ENCODE measurements around the gene OVCH2. TPM values are rescaled to one million over a fixed set of nuclear protein-coding genes. Genes with fewer than 3 reads are reported as not detected.
"Not testable (repeated sequence)": the region's sequence is repeated elsewhere in the genome, so short reads cannot be mapped to it uniquely, and the experiment has no call there.

Gene OVCH2, protein sequence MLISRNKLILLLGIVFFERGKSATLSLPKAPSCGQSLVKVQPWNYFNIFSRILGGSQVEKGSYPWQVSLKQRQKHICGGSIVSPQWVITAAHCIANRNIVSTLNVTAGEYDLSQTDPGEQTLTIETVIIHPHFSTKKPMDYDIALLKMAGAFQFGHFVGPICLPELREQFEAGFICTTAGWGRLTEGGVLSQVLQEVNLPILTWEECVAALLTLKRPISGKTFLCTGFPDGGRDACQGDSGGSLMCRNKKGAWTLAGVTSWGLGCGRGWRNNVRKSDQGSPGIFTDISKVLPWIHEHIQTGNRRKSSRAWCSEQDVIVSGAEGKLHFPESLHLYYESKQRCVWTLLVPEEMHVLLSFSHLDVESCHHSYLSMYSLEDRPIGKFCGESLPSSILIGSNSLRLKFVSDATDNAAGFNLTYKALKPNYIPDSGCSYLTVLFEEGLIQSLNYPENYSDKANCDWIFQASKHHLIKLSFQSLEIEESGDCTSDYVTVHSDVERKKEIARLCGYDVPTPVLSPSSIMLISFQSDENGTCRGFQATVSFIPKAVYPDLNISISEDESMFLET
- total RNA-seq = not detected

DNA sequence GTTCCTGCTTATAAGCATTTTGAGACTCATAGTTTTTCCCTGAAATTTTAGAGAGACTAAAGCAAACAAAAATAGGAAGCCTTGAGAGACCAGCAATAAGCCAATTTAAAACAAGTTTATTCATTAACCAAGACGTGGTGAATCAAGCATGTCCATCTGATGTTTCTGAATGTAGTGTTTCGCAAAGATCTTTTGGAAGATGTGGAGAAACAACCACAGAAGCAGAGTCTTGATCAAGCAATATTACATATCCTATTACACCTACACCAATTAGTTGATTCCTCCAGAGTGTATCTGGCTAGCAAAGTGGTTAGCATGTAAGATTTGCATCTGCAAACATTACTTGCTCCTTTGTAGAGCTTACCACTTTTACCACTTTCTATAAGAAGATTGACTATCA lies at the start of gene OVCH2:
TSS of gene OVCH2 (minus strand) at position 101 of the 400 bp plus-strand sequence. CDS start at position 18, 83 bp downstream.
- no peak for ATAC-seq
- DNase-seq (ENCODE audit: low spot score) = no peak

DNA sequence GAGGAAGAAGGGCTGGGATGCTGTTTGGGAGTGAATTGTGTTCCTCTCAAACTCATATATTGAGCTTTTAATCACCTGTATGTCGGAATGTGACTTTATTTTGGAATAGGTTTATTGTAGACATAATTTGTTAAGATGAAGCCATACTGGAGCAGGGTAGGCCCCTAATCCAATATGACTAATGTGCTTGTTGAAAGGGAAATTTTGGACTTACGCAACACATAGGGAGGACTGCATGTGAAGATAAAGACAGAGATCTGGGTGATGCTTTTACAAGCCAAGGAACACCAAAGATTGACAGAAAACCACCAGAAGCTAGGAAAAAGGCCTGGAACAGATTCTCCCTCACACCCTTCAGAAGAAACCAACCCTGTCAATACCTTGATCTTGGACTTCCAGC lies 43.2 kb upstream of the OVCH2 start:
- DNase-seq (ENCODE audit: low spot score) (no peak), ATAC-seq (no peak)

DNA sequence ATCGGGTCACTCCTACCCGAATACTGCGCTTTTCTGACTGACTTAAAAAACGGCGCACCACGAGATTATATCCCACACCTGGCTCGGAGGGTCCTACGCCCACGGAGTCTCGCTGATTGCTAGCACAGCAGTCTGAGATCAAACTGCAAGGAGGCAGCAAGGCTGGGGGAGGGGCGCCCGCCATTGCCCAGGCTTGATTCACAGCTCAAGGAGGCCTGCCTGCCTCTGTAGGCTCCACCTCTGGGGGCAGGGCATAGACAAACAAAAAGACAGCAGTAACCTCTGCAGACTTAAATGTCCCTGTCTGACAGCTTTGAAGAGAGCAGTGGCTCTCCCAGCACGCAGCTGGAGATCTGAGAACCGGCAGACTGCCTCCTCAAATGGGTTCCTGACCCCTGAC lies 28.5 kb upstream of the OVCH2 start:
- ATAC-seq; DNase-seq (ENCODE audit: low spot score): not testable (repeated sequence)

DNA sequence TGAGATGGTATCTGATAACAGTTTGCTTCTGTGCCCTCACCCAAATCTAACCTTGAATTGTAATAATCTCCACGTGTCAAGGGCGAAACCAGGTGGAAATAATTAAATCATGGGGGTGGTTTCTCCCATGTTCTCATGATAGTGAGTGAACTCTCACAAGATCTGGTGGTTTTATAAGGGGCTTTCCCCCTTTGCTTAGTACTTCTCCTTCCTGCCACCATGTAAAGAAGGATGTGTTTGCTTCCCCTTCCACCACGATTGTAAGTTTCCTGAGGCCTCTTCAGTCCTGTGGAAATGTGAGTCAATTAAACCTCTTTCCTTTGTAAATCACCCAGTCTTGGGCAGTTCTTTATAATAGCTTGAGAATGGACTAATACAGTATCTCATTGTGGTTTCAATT lies 8.5 kb upstream of the OVCH2 start:
- no peak for DNase-seq (ENCODE audit: low spot score)
- ATAC-seq = no peak

DNA sequence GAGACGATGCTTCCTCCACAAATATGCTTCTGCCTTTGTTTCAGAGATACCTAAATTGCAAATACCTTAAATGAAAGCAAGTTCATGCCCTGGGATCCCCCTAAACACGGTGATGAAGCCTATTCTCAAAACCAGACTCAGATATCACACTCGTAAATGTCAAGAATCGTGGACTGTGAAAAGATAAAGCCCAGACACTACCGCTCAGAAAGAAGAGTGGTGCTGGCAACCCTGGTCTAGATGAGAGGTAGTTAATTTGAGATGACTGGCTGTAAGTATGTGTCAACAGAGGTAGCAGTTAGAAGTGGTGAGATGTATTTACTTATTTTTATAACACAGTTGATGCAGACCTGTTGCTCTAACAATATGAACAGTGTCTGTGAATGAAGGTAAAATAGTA lies 2.5 kb downstream of the OVCH2 start:
- no peak for ATAC-seq
- no peak for DNase-seq (ENCODE audit: low spot score)

DNA sequence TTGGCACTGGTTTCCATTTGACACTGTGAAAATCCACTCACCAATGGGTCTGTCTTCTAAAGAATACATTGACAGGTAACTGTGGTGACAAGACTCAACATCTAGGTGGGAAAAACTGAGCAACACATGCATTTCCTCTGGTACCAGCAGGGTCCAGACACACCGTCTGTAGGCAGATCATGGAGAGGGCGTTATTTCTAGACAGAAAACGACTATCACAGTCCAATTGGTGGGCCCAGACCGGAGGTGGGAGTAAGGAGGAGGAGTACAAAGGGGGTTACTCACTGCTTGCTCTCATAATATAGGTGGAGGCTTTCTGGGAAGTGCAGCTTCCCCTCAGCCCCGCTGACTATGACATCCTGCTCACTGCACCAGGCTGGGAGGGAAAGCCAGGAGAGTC lies 9.9 kb downstream of the OVCH2 start:
- no peak for DNase-seq (ENCODE audit: low spot score)
- ATAC-seq = no peak

DNA sequence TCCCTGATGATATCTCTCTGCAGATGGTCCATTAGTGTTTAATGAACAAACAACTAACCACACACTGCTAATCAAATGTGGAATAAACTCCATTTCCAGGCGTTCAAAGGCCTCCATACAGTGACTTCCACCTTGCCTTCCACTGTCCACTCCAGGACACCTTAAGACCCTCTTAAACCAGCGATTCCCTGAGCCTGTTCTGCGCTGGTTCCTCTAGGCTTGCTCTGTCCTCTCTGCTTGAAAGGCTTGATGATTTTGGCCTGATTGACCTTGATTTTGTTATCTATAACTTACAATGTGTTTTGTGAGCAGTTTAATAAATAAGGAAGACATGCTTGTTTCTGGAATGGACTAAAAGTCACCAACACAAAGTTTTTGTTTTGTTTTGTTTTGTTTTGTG lies 12.0 kb downstream of the OVCH2 start:
- ATAC-seq (no peak), DNase-seq (ENCODE audit: low spot score) (no peak)

DNA sequence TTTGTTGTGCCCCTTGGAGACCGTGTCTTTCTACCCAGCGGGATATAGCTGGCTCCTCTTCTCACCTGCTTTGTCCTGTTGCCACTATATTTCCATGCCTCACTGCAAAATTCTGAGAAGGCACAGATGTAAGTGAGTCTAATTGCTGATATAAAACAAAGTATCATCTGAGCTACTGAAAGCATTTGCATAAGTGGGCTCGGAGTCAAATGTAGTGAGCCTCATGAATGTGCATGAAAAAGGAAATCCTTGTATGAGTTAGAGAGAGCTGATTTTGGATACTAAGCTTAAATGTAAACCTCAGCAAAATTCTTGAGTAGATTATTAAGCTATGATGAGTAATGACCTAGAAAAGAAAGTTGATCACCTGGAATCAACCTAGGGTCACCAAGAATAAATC lies 13.9 kb downstream of the OVCH2 start:
- DNase-seq (ENCODE audit: low spot score) (no peak), ATAC-seq (no peak)

DNA sequence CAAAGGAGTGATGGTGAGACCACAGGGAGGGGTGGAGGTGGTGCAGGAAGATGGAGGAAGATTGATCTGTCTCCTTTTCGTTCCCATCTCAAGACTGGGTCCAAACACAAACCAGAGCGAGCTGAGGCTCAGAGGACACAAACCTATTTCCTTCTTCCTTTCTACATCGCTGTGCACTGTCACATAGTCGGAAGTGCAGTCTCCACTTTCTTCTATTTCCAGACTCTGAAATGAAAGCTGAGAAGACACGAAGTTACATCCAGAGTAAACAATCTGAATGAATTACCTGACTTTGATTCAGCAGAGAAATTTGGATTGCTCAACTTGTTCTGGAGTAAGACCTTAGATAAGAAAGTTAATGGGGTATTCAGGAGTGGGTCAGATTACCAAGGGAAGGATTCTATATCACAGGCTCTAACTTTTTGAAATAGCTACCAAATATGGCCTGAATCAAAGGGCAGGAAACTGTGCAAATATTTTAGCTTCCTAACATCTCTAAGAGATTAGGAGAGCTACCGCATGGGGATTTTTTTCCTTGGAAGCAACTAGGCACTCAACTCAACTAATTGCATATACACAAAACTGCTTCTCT lies 14.4 kb downstream of the OVCH2 start:
- DNase-seq (ENCODE audit: low spot score) (no peak), ATAC-seq (no peak)

DNA sequence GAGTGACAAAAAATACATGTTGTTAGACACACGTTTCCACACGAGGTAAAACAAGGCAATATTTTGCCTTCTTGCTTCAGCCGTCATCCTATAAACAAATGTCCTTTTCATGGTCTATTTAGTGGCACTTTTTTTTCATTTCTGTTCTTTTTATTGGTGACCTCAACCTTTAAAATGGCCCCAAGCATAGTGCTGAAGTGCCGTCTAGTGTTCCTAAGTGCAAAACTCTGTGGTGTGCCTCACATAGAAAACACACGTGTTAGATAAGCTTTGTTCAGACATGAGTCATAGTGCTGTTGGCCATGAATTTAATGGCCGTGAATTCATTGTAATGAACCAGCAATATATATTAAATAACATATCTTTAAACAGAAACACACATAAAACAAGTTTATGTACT lies 15.6 kb downstream of the OVCH2 start:
- DNase-seq (ENCODE audit: low spot score) = no peak
- no peak for ATAC-seq

DNA sequence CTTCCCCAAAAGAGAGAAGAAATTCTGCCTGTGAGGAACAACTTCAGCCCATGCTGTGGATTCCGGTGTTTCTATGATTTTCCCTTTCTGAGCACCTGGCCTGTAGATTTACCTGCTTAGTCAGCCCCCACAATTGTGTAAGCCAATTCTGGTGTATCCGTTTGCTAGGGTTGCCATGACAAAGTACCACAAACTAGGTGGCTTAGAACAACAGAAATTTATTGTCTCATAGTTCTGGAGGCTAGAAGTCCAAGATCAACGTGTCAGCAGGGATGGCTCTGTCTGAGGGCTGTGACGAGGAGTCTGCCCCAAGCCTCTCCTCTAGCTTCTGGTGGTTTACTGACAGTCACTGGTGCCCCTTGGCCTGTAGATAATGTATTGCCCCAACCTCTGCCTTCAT lies 17.0 kb downstream of the OVCH2 start:
- ATAC-seq = no peak
- no peak for DNase-seq (ENCODE audit: low spot score)

DNA sequence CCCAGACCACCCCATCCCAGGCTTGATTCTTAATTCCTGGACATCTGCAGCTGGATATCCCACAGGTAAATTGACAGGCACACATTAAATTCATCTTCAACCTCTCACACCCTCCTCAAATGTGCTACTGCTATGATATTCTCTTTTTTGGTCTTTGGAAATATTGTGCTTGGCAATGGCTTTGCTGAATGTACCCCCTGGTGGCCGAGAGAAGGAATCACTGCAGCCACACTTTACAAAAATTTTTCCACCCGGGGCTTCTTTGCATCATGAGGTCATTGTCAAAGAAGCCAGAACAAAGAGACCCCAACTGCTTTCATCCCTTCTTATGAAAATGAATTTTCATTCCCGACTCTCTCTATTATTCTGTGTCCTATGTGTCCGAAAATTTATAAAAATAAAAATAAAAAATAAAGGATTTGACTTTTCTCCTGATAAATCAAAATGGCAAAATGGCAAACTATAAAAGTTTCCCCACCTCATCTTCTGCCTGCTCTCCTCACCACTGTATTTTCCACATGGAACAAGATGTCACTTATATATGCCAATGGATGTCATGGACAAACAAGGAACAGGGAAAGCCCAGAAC lies 17.9 kb downstream of the OVCH2 start:
- DNase-seq (ENCODE audit: low spot score) (no peak), ATAC-seq (peak; percentile 88)

DNA sequence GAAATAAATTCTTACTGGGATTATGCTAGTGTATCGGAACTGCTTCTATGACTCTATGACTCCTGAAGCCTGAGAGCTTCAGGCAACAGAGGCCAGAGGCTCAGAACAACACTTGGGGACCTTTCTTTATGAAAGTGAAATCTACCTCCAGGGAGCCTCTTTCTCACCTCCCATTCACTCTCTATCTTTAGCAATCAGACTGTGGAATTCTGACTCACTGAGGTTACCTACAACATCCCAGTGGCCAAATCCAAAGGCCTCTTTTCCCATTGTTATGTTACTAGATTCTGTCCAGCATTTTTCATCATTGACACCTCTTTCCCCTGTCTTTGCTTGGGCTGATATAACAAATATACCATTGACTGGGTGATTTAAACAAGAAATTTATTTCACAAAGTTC lies 18.9 kb downstream of the OVCH2 start:
- ATAC-seq (no peak), DNase-seq (ENCODE audit: low spot score) (no peak)

DNA sequence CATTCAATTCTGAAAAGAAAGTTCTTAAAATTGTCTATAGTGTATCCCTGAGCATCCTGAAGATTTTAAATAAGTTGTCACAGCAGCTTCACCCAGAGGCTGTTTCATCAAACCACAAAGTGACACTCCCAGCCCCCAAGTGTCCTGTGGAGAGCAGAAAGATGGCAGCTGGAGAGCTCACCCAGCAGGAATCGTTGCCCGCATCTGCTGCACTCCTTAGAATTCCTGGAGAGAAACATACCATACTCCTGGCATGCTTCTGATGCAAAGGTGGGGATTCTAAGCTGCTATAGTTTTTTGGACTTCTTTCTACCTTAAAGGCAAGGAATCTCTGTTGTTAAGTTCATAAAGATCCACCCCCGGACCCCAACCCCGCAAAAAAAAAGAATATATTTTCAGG lies 19.5 kb downstream of the OVCH2 start:
- DNase-seq (ENCODE audit: low spot score) = no peak
- no peak for ATAC-seq

DNA sequence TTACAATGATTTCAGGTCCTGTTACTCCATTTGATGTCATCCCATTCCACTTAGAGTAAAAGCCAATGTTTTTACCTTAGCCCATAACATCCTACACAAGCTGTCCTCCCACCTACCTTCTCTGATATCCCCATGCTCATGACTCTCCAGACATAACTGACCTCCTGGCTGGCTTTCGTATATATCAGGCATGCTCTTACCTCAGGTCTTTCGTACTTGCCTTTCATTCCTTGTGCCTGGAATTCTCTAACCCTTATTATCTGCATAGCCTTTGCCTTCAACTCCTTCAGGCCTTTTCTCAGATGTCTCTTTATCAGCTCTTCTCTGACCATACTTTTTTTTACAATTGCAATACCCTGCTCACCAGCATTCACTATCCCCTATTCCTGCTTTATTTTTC lies 22.7 kb downstream of the OVCH2 start:
- DNase-seq (ENCODE audit: low spot score) (no peak), ATAC-seq (no peak)

DNA sequence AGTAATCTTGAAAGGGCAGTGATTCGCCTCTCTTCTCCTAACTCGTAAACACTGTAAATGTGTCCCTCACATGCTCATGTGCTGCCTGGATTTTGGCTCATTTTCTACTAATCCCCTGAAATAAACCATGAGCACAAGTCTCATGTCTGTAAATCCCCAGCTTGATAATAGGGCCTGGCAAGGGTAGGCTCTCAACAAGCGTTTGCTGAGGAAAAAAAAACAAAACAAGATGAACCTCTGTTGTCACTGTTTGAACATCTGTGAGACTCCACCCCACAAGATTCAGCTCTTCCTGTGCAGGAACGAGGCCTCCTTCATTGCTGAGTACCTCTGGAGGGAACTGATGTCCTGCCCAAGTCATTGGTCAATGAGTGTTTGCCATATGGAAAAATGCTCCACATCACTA lies 28.5 kb downstream of the OVCH2 start:
- DNase-seq (ENCODE audit: low spot score) (no peak), ATAC-seq (no peak)

DNA sequence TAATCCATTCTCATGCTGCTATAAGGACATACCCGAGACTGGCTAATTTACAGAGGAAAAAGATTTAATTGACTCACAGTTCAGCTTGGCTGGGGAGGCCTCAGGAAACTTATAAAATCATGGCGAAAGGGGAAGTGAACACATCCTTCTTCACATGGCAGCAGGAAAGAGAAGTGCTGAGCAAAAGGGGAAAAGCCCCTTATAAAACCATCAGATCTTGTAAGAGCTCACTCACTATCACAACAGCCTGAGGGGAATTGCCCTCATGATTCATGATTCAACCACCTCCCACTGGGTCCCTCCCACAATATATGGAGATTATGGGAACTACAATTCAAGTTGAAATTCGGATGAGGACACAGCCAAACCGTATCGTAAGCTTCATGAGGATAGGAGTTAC lies 29.2 kb downstream of the OVCH2 start:
- ATAC-seq = no peak
- no peak for DNase-seq (ENCODE audit: low spot score)

DNA sequence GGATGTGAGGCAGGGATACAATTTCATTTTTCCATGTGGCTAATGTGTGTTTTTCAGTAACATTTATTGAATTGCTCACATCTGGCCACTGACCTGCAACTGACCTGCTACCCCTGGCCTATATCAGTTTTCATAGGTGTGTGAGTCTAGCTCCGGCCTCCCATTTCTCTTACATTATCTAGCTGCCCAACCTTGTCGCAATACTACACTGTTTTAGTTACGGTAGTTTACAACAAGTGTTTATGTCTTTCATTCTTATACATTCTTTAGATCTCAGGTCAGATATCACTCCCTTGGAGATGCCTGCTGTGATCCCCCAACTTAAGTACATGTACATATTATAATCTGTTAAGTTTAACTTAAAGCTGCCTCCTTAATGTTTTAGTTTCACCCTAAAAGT lies 30.6 kb downstream of the OVCH2 start:
- DNase-seq (ENCODE audit: low spot score) (no peak), ATAC-seq (no peak)

DNA sequence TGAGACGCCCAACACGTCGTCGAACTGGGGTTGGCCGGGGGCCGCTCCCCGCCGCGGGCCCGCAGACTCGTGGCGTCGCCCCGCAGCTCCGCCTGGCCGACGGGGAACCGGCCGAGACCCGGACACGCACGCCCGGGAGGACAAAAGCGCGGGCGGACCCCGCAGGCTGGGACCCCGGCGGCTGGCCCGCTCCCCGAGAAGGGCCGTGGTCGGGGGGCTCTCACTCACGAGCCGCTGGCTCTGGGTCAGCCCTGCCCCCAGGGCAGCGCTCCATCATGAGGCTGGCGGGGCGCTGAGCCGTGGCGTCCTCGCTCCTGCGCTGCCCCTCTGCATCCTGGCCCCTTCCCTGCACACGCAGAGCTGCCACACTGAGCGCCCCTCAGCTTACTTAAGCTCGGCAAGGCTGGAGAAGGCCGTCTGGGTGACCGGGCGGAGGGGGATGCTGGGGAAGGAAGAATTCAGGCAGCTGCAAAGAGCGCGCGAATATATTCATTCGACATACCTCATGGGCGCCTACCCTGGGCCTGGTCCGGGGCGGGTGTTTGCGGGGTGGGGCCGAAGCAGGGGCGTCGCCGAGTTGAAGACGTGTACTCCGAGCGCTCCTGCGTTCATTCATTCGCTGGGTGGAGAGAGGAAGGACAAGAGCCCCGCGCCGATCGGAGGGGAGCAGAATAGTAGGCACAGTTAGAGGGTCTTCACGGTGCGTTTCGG lies 32.4 kb downstream of the OVCH2 start:
- DNase-seq (ENCODE audit: low spot score) = no peak

DNA sequence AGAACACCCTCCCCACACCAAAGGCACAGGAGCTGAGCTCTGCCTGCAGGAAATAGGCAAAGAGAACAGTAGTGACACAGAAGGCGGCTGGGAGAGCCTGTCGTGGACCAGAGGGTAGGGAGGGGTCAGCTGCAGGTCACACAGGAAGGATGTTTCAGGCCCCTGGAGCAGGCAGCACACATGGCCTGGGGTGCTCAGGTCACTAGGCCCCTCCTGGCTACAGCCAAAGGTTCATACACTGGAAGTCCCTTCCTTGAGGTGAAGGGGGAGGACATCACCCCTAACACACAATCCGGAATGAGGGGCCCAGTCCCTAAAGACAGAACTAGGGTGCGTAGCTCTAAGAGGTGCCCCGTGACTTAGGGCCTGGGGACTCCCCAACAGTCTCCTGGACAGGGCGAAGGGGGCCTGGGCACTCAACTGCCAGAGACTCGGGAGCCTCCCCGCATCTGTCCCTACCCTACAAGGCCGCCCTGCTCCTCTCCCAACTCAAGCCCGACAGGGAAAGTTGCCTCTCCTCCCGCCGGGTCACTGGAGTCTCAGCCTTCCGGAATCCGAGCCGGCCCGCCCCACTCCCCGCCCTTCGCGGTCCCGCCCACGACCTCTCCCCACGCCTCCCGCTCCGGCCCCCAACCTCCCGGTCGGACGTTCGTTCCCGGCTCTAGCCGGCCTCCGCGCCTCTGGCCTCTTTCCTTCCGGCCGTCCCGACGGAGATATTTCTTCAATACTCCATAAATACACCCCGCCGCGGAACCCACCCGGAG lies 33.1 kb downstream of the OVCH2 start, which contains the start of gene CYB5R2:
TSS of gene CYB5R2 (minus strand) at position 541 of the 764 bp plus-strand sequence. CDS start 675 bp downstream, outside the sequence.
- DNase-seq (ENCODE audit: low spot score) (peak; percentile 79), ATAC-seq (peak; percentile 88)

More for the DNA sequence above, 32.4 kb downstream of the OVCH2 start:
- peak; percentile 4 for ATAC-seq
